GM23338 (cell line): Measurements from ENCODE around the gene APBA2.

Experiments used
- CREB1 ChIP-seq: fragments of 250-450 bp; sonication (Bioruptor Pico); IDR thresholded peaks from 2 replicates; pipeline ENCODE4 v1.5.0; 2020; ENCODE audit warnings: low read depth, mild to moderate bottlenecking, moderate library complexity
- EZH2 ChIP-seq: fragments of 200-600 bp; sonication (generic); IDR thresholded peaks from one replicate; pipeline ENCODE4 v1.8.0; 2017; ENCODE audit warnings: antibody characterized with exemption, mild to moderate bottlenecking, low read depth; ENCODE audit not compliant: unreplicated experiment
- EZH2phosphoT487 ChIP-seq: fragments of 200-600 bp; sonication (generic); IDR thresholded peaks from one replicate; pipeline ENCODE4 v1.8.1; 2018; ENCODE audit warnings: antibody characterized with exemption; ENCODE audit not compliant: unreplicated experiment
- JUNB ChIP-seq: IDR thresholded peaks from one replicate; pipeline ENCODE4 v1.6.1; 2016; ENCODE audit warnings: antibody characterized with exemption; ENCODE audit not compliant: unreplicated experiment
- NANOG ChIP-seq: IDR thresholded peaks from 2 replicates; pipeline ENCODE4 v1.6.1; 2016; ENCODE audit warnings: antibody characterized with exemption, borderline replicate concordance
- POLR2AphosphoS5 ChIP-seq: IDR thresholded peaks from 2 replicates; pipeline ENCODE4 v1.6.1; 2016; ENCODE audit warnings: antibody characterized with exemption, low read depth
- ZNF114 ChIP-seq: fragments of 250-450 bp; sonication (Bioruptor Pico); IDR thresholded peaks from 2 replicates; pipeline ENCODE4 v1.5.0; 2020; ENCODE audit warnings: mild to moderate bottlenecking, moderate library complexity
- ZNF331 ChIP-seq: fragments of 250-450 bp; sonication (Bioruptor Pico); IDR thresholded peaks from 2 replicates; pipeline ENCODE4 v1.5.0; 2020; ENCODE audit warnings: low read depth, mild to moderate bottlenecking, moderate library complexity
- TF ChIP-seq, protein P1 (sequence below), 2 experiments: fragments of 200-600 bp in 1 of 2; sonication (generic) in 1 of 2; conservative IDR thresholded peaks; 2 replicates each; pipeline versions ENCODE4 v1.5.1 to v1.6.1; 2016 to 2017; ENCODE audit warnings: antibody characterized with exemption in 2 of 2, low read depth in 2 of 2, mild to moderate bottlenecking in 2 of 2, moderate library complexity in 1 of 2
- TF ChIP-seq, protein P2 (sequence below): IDR thresholded peaks from one replicate; pipeline ENCODE4 v1.6.1; 2018; ENCODE audit warnings: antibody characterized with exemption; ENCODE audit not compliant: unreplicated experiment
- TF ChIP-seq, protein P3 (sequence below): fragments of 250-450 bp; sonication (Bioruptor Pico); IDR thresholded peaks from 2 replicates; pipeline ENCODE4 v1.5.0; 2020; ENCODE audit warnings: mild to moderate bottlenecking, moderate library complexity

DNA sequence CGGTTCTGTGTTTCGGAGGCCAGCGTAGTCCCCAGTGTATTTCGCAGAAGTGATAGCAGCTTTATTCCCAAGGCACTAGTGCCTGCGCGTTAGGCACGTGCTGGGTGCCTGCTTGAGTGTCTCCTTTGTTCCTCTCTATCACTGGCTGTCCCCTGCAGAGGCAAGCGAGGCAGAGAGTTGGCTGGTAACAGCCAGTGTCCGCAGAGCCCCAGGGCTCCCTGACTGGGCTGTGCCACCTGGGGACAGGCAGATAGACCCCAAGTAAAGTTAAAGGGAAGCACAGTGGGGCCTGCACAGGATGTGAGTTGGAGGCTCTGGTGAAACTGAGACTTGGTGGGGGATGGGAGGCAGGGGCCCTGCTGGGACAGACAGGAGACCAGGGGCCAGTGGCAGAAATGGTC lies 50.7 kb downstream of the APBA2 start:
- TF ChIP-seq, protein P1, sequence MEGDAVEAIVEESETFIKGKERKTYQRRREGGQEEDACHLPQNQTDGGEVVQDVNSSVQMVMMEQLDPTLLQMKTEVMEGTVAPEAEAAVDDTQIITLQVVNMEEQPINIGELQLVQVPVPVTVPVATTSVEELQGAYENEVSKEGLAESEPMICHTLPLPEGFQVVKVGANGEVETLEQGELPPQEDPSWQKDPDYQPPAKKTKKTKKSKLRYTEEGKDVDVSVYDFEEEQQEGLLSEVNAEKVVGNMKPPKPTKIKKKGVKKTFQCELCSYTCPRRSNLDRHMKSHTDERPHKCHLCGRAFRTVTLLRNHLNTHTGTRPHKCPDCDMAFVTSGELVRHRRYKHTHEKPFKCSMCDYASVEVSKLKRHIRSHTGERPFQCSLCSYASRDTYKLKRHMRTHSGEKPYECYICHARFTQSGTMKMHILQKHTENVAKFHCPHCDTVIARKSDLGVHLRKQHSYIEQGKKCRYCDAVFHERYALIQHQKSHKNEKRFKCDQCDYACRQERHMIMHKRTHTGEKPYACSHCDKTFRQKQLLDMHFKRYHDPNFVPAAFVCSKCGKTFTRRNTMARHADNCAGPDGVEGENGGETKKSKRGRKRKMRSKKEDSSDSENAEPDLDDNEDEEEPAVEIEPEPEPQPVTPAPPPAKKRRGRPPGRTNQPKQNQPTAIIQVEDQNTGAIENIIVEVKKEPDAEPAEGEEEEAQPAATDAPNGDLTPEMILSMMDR (conservative IDR thresholded peaks at IDR 0.05; ENCODE audit: low read depth in 2 of 2): no peak
- TF ChIP-seq POLR2AphosphoS5 (no peak), EZH2 (no peak), JUNB (no peak), ZNF114 (CRISPR knock-in tag) (no peak), NANOG (no peak), EZH2phosphoT487 (no peak), CREB1 (CRISPR knock-in tag) (no peak), ZNF331 (no peak)
- TF ChIP-seq, protein P2, sequence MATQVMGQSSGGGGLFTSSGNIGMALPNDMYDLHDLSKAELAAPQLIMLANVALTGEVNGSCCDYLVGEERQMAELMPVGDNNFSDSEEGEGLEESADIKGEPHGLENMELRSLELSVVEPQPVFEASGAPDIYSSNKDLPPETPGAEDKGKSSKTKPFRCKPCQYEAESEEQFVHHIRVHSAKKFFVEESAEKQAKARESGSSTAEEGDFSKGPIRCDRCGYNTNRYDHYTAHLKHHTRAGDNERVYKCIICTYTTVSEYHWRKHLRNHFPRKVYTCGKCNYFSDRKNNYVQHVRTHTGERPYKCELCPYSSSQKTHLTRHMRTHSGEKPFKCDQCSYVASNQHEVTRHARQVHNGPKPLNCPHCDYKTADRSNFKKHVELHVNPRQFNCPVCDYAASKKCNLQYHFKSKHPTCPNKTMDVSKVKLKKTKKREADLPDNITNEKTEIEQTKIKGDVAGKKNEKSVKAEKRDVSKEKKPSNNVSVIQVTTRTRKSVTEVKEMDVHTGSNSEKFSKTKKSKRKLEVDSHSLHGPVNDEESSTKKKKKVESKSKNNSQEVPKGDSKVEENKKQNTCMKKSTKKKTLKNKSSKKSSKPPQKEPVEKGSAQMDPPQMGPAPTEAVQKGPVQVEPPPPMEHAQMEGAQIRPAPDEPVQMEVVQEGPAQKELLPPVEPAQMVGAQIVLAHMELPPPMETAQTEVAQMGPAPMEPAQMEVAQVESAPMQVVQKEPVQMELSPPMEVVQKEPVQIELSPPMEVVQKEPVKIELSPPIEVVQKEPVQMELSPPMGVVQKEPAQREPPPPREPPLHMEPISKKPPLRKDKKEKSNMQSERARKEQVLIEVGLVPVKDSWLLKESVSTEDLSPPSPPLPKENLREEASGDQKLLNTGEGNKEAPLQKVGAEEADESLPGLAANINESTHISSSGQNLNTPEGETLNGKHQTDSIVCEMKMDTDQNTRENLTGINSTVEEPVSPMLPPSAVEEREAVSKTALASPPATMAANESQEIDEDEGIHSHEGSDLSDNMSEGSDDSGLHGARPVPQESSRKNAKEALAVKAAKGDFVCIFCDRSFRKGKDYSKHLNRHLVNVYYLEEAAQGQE: no peak
- TF ChIP-seq, protein P3, sequence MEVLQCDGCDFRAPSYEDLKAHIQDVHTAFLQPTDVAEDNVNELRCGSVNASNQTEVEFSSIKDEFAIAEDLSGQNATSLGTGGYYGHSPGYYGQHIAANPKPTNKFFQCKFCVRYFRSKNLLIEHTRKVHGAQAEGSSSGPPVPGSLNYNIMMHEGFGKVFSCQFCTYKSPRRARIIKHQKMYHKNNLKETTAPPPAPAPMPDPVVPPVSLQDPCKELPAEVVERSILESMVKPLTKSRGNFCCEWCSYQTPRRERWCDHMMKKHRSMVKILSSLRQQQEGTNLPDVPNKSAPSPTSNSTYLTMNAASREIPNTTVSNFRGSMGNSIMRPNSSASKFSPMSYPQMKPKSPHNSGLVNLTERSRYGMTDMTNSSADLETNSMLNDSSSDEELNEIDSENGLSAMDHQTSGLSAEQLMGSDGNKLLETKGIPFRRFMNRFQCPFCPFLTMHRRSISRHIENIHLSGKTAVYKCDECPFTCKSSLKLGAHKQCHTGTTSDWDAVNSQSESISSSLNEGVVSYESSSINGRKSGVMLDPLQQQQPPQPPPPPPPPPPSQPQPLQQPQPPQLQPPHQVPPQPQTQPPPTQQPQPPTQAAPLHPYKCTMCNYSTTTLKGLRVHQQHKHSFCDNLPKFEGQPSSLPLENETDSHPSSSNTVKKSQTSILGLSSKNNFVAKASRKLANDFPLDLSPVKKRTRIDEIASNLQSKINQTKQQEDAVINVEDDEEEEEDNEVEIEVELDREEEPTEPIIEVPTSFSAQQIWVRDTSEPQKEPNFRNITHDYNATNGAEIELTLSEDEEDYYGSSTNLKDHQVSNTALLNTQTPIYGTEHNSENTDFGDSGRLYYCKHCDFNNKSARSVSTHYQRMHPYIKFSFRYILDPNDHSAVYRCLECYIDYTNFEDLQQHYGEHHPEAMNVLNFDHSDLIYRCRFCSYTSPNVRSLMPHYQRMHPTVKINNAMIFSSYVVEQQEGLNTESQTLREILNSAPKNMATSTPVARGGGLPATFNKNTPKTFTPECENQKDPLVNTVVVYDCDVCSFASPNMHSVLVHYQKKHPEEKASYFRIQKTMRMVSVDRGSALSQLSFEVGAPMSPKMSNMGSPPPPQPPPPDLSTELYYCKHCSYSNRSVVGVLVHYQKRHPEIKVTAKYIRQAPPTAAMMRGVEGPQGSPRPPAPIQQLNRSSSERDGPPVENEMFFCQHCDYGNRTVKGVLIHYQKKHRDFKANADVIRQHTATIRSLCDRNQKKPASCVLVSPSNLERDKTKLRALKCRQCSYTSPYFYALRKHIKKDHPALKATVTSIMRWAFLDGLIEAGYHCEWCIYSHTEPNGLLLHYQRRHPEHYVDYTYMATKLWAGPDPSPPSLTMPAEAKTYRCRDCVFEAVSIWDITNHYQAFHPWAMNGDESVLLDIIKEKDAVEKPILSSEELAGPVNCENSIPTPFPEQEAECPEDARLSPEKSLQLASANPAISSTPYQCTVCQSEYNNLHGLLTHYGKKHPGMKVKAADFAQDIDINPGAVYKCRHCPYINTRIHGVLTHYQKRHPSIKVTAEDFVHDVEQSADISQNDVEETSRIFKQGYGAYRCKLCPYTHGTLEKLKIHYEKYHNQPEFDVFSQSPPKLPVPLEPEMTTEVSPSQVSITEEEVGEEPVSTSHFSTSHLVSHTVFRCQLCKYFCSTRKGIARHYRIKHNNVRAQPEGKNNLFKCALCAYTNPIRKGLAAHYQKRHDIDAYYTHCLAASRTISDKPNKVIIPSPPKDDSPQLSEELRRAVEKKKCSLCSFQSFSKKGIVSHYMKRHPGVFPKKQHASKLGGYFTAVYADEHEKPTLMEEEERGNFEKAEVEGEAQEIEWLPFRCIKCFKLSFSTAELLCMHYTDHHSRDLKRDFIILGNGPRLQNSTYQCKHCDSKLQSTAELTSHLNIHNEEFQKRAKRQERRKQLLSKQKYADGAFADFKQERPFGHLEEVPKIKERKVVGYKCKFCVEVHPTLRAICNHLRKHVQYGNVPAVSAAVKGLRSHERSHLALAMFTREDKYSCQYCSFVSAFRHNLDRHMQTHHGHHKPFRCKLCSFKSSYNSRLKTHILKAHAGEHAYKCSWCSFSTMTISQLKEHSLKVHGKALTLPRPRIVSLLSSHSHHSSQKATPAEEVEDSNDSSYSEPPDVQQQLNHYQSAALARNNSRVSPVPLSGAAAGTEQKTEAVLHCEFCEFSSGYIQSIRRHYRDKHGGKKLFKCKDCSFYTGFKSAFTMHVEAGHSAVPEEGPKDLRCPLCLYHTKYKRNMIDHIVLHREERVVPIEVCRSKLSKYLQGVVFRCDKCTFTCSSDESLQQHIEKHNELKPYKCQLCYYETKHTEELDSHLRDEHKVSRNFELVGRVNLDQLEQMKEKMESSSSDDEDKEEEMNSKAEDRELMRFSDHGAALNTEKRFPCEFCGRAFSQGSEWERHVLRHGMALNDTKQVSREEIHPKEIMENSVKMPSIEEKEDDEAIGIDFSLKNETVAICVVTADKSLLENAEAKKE (CRISPR knock-in tag): no peak
